Tracheal epithelial cell (primary cell): ENCODE results near the gene MAP7D2. TPM values are rescaled to one million over a fixed set of nuclear protein-coding genes. Genes with fewer than 3 reads are reported as not detected.

Experiments used
- total RNA-seq: library from RNA; depleted of rRNA; stranded (reverse); fragments of >200 nt; gene quantifications from 2 replicates; pipeline ENCODE4 v1.2.1, GENCODE V29; 2014

Gene MAP7D2
- under 0.01 and 0.24 TPM in 2 replicates for total RNA-seq

DNA sequence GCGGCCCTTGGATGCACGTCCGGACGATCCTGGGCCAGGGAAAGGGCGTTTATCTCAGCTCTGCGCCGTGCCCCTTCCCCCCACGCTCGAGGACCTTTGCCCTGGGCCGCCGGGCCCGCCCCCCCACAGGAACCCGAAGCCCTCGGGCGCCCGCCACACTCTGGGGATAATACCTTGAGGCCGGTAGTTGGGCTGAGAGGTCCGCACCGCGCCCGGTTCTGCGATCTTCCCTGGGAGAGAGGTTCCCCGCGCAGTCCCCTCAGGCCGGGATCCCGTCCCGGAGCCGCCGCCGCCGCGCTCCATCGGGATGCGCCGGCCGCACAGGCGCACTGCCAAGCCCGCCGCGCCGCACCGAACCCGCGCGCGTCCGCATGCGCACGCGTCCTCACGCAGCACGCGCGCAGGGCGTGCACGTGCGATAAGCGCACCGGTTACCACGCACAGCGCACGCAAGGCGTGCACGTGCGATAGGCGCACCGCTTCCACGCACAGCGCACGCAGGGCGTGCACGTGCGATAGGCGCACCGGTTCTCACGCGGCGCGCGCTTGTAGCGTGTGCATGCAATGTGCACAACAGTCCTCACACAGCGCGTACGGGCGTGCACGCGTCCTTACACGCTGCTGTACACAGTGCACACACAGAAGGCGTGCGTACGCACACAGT is at the start of gene MAP7D2:
Gene MAP7D2, minus strand, starts transcription at position 331 of the 664 bp plus-strand sequence. Its CDS starts 28 bp downstream, at position 303.

DNA sequence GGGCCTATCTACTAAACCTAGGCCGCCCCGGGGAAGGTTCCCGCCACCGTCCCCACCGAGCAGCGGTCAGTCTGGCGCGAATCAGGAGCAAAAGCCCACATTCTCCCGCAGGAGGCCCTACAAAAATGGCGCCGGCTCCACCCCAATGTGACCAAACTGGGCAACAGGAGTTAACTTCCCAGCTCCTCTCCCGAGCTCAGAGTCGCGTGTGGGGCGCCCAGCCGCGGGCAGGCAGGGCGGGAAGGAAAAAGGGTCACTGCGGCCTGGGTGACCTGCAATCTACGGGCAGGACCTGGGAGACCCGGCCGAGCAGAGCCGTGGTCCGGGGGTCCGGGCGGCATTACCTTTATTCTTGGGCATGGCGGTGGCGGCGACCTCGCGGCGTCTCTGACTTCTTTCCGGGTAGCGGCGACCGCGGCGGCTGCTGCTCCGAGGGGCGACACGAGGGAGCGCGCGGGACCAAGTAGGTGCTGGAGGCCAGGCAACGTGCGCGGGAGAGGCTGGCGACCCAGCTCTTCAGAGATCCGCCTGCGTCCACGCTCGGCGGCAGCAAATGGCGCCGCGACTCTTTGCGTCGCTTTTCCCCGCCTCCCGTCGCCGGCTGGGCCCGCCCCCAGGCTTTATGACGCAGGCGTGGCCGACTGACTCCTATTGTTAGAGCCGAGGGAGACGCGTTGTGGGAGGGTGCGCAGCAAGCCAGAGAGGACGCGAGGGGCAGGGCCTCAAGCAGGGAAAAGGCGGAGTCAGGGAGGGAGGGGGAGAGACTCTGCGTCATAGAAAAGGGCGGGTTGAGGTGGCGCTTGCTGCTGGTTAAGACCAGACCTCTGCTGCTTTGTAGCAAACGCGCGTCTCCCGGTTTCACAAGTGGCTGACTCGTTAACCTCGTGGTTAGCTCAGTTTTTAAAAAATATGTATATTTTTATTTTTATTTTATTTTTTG is 24.8 kb upstream of the MAP7D2 start, which contains the start of gene EIF1AX:
Gene EIF1AX, minus strand, starts transcription at position 558 of the 940 bp plus-strand sequence. Its CDS starts 198 bp downstream, at position 360.

GRCh38 chrX:19990556-19991349 is 126.0 kb downstream of the MAP7D2 start, which contains the start of gene BCLAF3:
Gene BCLAF3 (minus strand): TSS chrX:19991061. CDS start chrX:19970264, 20,797 bp downstream.

Other genes with a start within 250 kb of the MAP7D2 start
- gene SH3KBP1, start 229.3 kb downstream of the MAP7D2 start, total RNA-seq, result 6.4 and 14.2 TPM in 2 replicates
- gene BCLAF3, start 125.8 kb downstream of the MAP7D2 start, total RNA-seq, result 3.6 and 4.1 TPM in 2 replicates
- 28.2 and 37.7 TPM in 2 replicates for gene EIF1AX, start 24.9 kb upstream of the MAP7D2 start, total RNA-seq
- gene RPS6KA3, start 150.0 kb upstream of the MAP7D2 start, total RNA-seq, result 55.0 and 62.7 TPM in 2 replicates